ENCODE measurements around the gene DMXL1. TPM values are rescaled to one million over a fixed set of nuclear protein-coding genes. Genes with fewer than 3 reads are reported as not detected.

Gene DMXL1
- total RNA-seq, 1 donor, result 86.1 TPM

- Histone ChIP-seq H4K20me1 (ENCODE audit: insufficient read depth, low read length) (no peaks in the 10 kb centered on the region), H3K36me3 (ENCODE audit: insufficient read depth, low read length) (no peaks in the 10 kb centered on the region), H3K79me2 (ENCODE audit: insufficient read depth, low read length) (no peaks in the 10 kb centered on the region), H2AFZ (ENCODE audit: low read length) (no peak overlapping the region), H3K9me3 (ENCODE audit: low read depth, low read length) (no peaks in the 10 kb centered on the region), H3K4me3 (ENCODE audit: insufficient read depth, low read length) (no peak overlapping the region), H3K27me3 (ENCODE audit: insufficient read depth, low read length) (no peaks in the 10 kb centered on the region), H3K4me1 (ENCODE audit: insufficient read depth, low read length) (peaks cover 4% of the 10 kb centered on the region), H3K4me2 (ENCODE audit: insufficient read depth, low read length) (no peak overlapping the region), H3K27ac (ENCODE audit: low read depth, low read length) (no peak overlapping the region)
- DNase-seq (ENCODE audit: insufficient read length, low spot score, missing footprints), result no peak
- TF ChIP-seq CTCF (IDR thresholded peaks at IDR 0.05; ENCODE audit: extremely low read depth, low read depth, low read length), result no peak
Observed at GRCh38 chr5:119220576-119221197, 149.8 kb downstream of the DMXL1 start.

GRCh38 chr5:119221330-119221729 is 150.4 kb downstream of the DMXL1 start:
- Histone ChIP-seq H3K27me3 (ENCODE audit: insufficient read depth, low read length) (no peaks in the 10 kb centered on the region), H3K9me3 (ENCODE audit: low read depth, low read length) (no peaks in the 10 kb centered on the region), H3K4me2 (ENCODE audit: insufficient read depth, low read length) (no peak overlapping the region), H2AFZ (ENCODE audit: low read length) (no peak overlapping the region), H3K4me1 (ENCODE audit: insufficient read depth, low read length) (peaks cover 4% of the 10 kb centered on the region), H3K36me3 (ENCODE audit: insufficient read depth, low read length) (no peaks in the 10 kb centered on the region), H3K79me2 (ENCODE audit: insufficient read depth, low read length) (no peaks in the 10 kb centered on the region), H4K20me1 (ENCODE audit: insufficient read depth, low read length) (no peaks in the 10 kb centered on the region), H3K4me3 (ENCODE audit: insufficient read depth, low read length) (no peak overlapping the region), H3K27ac (ENCODE audit: low read depth, low read length) (no peak overlapping the region)
- TF ChIP-seq CTCF (IDR thresholded peaks at IDR 0.05; ENCODE audit: extremely low read depth, low read depth, low read length), result no peak
- DNase-seq (ENCODE audit: insufficient read length, low spot score, missing footprints), result no peak

- Histone ChIP-seq H3K4me2 (ENCODE audit: insufficient read depth, low read length) (no peak overlapping the region), H3K4me3 (ENCODE audit: insufficient read depth, low read length) (no peak overlapping the region), H3K4me1 (ENCODE audit: insufficient read depth, low read length) (no peaks in the 10 kb centered on the region), H3K9me3 (ENCODE audit: low read depth, low read length) (no peaks in the 10 kb centered on the region), H3K27me3 (ENCODE audit: insufficient read depth, low read length) (no peaks in the 10 kb centered on the region), H2AFZ (ENCODE audit: low read length) (no peak overlapping the region), H3K36me3 (ENCODE audit: insufficient read depth, low read length) (no peaks in the 10 kb centered on the region), H3K27ac (ENCODE audit: low read depth, low read length) (no peak overlapping the region), H3K79me2 (ENCODE audit: insufficient read depth, low read length) (no peaks in the 10 kb centered on the region), H4K20me1 (ENCODE audit: insufficient read depth, low read length) (no peaks in the 10 kb centered on the region)
- TF ChIP-seq CTCF (IDR thresholded peaks at IDR 0.05; ENCODE audit: extremely low read depth, low read depth, low read length), result no peak
- no peak for DNase-seq (ENCODE audit: insufficient read length, low spot score, missing footprints)
Observed at GRCh38 chr5:119229950-119230349, 159.1 kb downstream of the DMXL1 start.

GRCh38 chr5:119238265-119239118 is 167.6 kb downstream of the DMXL1 start:
- Histone ChIP-seq H4K20me1 (ENCODE audit: insufficient read depth, low read length) (no peaks in the 10 kb centered on the region), H3K27ac (ENCODE audit: low read depth, low read length) (no peak overlapping the region), H3K36me3 (ENCODE audit: insufficient read depth, low read length) (peaks cover 9% of the 10 kb centered on the region), H3K4me3 (ENCODE audit: insufficient read depth, low read length) (no peak overlapping the region), H3K4me2 (ENCODE audit: insufficient read depth, low read length) (no peak overlapping the region), H3K4me1 (ENCODE audit: insufficient read depth, low read length) (no peaks in the 10 kb centered on the region), H3K79me2 (ENCODE audit: insufficient read depth, low read length) (no peaks in the 10 kb centered on the region), H3K27me3 (ENCODE audit: insufficient read depth, low read length) (no peaks in the 10 kb centered on the region), H2AFZ (ENCODE audit: low read length) (no peak overlapping the region), H3K9me3 (ENCODE audit: low read depth, low read length) (no peaks in the 10 kb centered on the region)
- no peak for TF ChIP-seq CTCF (IDR thresholded peaks at IDR 0.05; ENCODE audit: extremely low read depth, low read depth, low read length)
- no peak for DNase-seq (ENCODE audit: insufficient read length, low spot score, missing footprints)

All from osteoblast (primary cell).